GM21737 (cell line): ENCODE results near the gene UBALD1.

ENCODE experiments used
- ATAC-seq: cut with Tn5 transposase; IDR thresholded peaks from one replicate; pipeline ENCODE4 v1.9.1; 2021; ENCODE audit warnings: mild to moderate bottlenecking, moderate library complexity; ENCODE audit not compliant: unreplicated experiment

Gene UBALD1

DNA sequence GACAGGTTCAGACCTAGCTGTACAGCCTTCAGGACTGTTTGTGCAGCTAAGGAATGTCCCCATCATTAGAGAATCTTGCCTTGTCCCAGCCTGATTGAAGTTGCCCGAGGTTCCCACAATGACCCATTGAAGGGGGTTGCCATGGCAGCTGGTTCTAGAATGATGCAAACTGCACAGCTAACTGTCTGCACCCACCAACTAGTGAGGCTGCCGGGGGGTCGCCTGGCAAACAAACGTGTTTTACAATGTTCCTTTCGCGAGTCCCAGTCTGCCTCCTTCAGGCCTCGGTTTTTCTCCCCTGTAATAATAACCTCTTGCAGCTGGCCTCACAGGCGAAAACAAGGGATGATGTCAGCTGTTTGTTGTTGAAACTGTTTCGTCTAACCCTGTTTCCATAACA lies 53.1 kb downstream of the UBALD1 start:
- no peak for ATAC-seq
